Panc1 (cell line): ENCODE results near the gene RIMBP2. TPM values are rescaled to one million over a fixed set of nuclear protein-coding genes. Genes with fewer than 3 reads are reported as not detected.

Experiments used
- ATAC-seq: fragments of 200-7000 bp; cut with Tn5 transposase; 2 replicates; pipeline ENCODE4 v1.9.1; 2020; ENCODE audit warnings: mild to moderate bottlenecking, moderate library complexity
- BruUV-seq: library from RNA; stranded (reverse); fragments of 400-500 nt; replicated peaks from 2 replicates; lab custom pipeline; 2021; lab: Mats Ljungman, UMichigan
- CTCF ChIA-PET: fragments of 300-600 bp; sonication (Branson Sonifier 250); formaldehyde crosslinking; loops from one replicate; lab custom pipeline; 2022; ENCODE audit warnings: antibody characterized with exemption; lab: Charles Lee
- POLR2A ChIA-PET: fragments of 300-600 bp; sonication (Branson Sonifier 250); formaldehyde crosslinking; loops from one replicate; lab custom pipeline; 2022; ENCODE audit warnings: antibody characterized with exemption; lab: Charles Lee
- DNase-seq: peaks from one replicate; pipeline ENCODE4 v3.0.0-alpha.2; 2010; ENCODE audit warnings: low read depth, low spot score
- H3K27ac ChIP-seq: 2 replicates; pipeline ENCODE4 v1.5.1; 2011; ENCODE audit warnings: mild to moderate bottlenecking, low read length, inconsistent platforms
- H3K27me3 ChIP-seq: fragments of 200-500 bp; sonication (Bioruptor generic); 2 replicates; pipeline ENCODE4 v1.6.0; 2014; ENCODE audit warnings: low read length, inconsistent platforms; ENCODE audit not compliant: control insufficient read depth, insufficient read depth
- H3K36me3 ChIP-seq: fragments of 200-500 bp; sonication (Bioruptor generic); 2 replicates; pipeline ENCODE4 v1.5.1; 2014; ENCODE audit warnings: inconsistent platforms, mild to moderate bottlenecking, low read length, moderate library complexity; ENCODE audit not compliant: control insufficient read depth, insufficient read depth
- H3K4me1 ChIP-seq: 2 replicates; pipeline ENCODE4 v1.5.1; 2011; ENCODE audit warnings: inconsistent platforms, mild to moderate bottlenecking, low read length, moderate library complexity; ENCODE audit not compliant: control insufficient read depth, insufficient read depth
- H3K4me3 ChIP-seq, 2 experiments: 2 replicates each; pipeline ENCODE4 v1.5.1; 2011 to 2012; ENCODE audit warnings: low read depth in 2 of 2, low read length in 2 of 2, mild to moderate bottlenecking in 2 of 2, inconsistent platforms in 1 of 2, moderate library complexity in 1 of 2
- H3K9me3 ChIP-seq: fragments of 200-500 bp; sonication (Bioruptor generic); 2 replicates; pipeline ENCODE4 v1.5.1; 2014; ENCODE audit warnings: low read depth, mild to moderate bottlenecking, inconsistent platforms, low read length, moderate library complexity; ENCODE audit not compliant: control insufficient read depth, insufficient read depth
- CTCF ChIP-seq: fragments of 450-650 bp; IDR thresholded peaks from 2 replicates; pipeline ENCODE4 v1.5.1; 2017; ENCODE audit warnings: mild to moderate bottlenecking
- POLR2AphosphoS5 ChIP-seq: IDR thresholded peaks from 2 replicates; pipeline ENCODE4 v1.6.1; 2012; ENCODE audit warnings: mild to moderate bottlenecking, low read depth, low read length, moderate library complexity
- REST ChIP-seq, 2 experiments: IDR thresholded peaks; 2 replicates each; pipeline ENCODE4 v1.6.1; 2011 to 2012; ENCODE audit warnings: low read depth in 2 of 2, control low read depth in 1 of 2, low read length in 1 of 2, mild to moderate bottlenecking in 1 of 2, moderate library complexity in 1 of 2; ENCODE audit not compliant: insufficient read depth in 1 of 2
- SIN3A ChIP-seq: IDR thresholded peaks from 2 replicates; pipeline ENCODE4 v1.6.1; 2012; ENCODE audit warnings: low read depth, mild to moderate bottlenecking, low read length, moderate library complexity, borderline replicate concordance; ENCODE audit not compliant: insufficient read depth
- TCF7L2 ChIP-seq: IDR thresholded peaks from 2 replicates; pipeline ENCODE4 v1.6.1; 2011; ENCODE audit warnings: mild to moderate bottlenecking, low read depth, low read length, inconsistent platforms
- in situ Hi-C: cut with HindIII; loops from 2 replicates; pipeline ENCODE4 v1.10.0; 2016; ENCODE audit warnings: low sequenced_read_pairs, low pct_unique_long_range_greater_than_20kb
- intact Hi-C: fragments of 100-400 bp; cut with micrococcal nuclease; formaldehyde crosslinking; loops from one replicate; pipeline ENCODE4 v1.10.0; 2022; ENCODE audit not compliant: unreplicated experiment
- total RNA-seq: library from RNA; stranded (reverse); gene quantifications from one replicate; pipeline ENCODE4 v1.2.1, GENCODE V29; 2021; ENCODE audit not compliant: unreplicated experiment

The RIMBP2 gene
- total RNA-seq, 1 experiment from 2014 or later, result not detected

- Histone ChIP-seq H3K27me3 (no peaks in the 10 kb centered on the region), H3K27ac (no peak overlapping the region), H3K36me3 (no peaks in the 10 kb centered on the region), H3K9me3 (no peaks in the 10 kb centered on the region), H3K4me3 (no peak overlapping the region), H3K4me1 (no peaks in the 10 kb centered on the region)
- POLR2A ChIA-PET, result no interaction called here
- BruUV-seq, result no TSS peak
- in situ Hi-C loops (no loop called here), intact Hi-C loops (no loop called here)
- ATAC-seq (no peak), DNase-seq (no peak)
- CTCF ChIA-PET, result no interaction called here
- TF ChIP-seq CTCF (no peak), TCF7L2 (no peak), SIN3A (no peak), POLR2AphosphoS5 (no peak), REST (IDR thresholded peaks at IDR 0.05; ENCODE audit: insufficient read depth in 1 of 2, low read depth in 2 of 2, low read length in 1 of 2) (no peak)
Measured at GRCh38 chr12:130609966-130610365, 106.1 kb downstream of the RIMBP2 start.

GRCh38 chr12:130608831-130609230 lies 107.3 kb downstream of the RIMBP2 start:
- ATAC-seq (no peak), DNase-seq (no peak)
- Histone ChIP-seq H3K27me3 (no peaks in the 10 kb centered on the region), H3K4me1 (no peaks in the 10 kb centered on the region), H3K27ac (no peak overlapping the region), H3K4me3 (no peak overlapping the region), H3K9me3 (no peaks in the 10 kb centered on the region), H3K36me3 (no peaks in the 10 kb centered on the region)
- intact Hi-C loops (no loop called here), in situ Hi-C loops (no loop called here)
- TF ChIP-seq SIN3A (no peak), TCF7L2 (no peak), POLR2AphosphoS5 (no peak), CTCF (no peak), REST (IDR thresholded peaks at IDR 0.05; ENCODE audit: insufficient read depth in 1 of 2, low read depth in 2 of 2, low read length in 1 of 2) (no peak)
- no TSS peak for BruUV-seq
- ChIA-PET POLR2A (no interaction called here), CTCF (no interaction called here)
